Measurements from ENCODE around the gene SDCCAG8. TPM values are rescaled to one million over a fixed set of nuclear protein-coding genes. Genes with fewer than 3 reads are reported as not detected.

Gene SDCCAG8
- total RNA-seq, 4 donors from 2014 or later: 37.1 to 60.2 (median 48.6) TPM

- no peak for TF ChIP-seq CTCF (IDR thresholded peaks at IDR 0.05)
- DNase-seq (ENCODE audit: low spot score): peak; percentile 90
- ATAC-seq (ENCODE audit: low FRiP score): peak; percentile 86
Observed at GRCh38 chr1:243254927-243255790, 682 bp upstream of the SDCCAG8 start, which contains the start of gene CEP170. TSS of gene CEP170 (minus strand) at chr1:243255281. CDS start at chr1:243225280, 30,001 bp downstream.

GRCh38 chr1:243256590-243256989 lies 749 bp downstream of the SDCCAG8 start:
- no peak for TF ChIP-seq CTCF (IDR thresholded peaks at IDR 0.05)
- no peak for ATAC-seq (ENCODE audit: low FRiP score)

DNA sequence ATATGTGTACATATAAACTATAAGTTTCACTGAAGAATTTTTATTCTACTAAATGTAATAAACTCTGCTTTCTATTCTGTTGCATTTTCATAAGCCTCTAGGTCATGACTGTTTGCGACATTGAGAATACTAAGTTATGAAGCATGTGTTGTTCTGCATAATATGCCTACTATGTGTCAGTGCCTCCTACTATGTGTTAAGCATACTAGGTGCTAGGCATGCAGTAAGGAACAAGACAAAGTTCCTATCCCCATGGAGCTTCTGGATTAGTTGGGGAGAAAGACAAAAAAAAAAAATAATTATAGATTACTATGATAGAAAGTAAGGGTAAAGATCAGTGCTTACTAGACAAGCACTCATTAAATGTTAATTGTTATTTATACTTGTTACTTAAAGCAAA lies 1.3 kb downstream of the SDCCAG8 start:
- DNase-seq (ENCODE audit: low spot score) (no peak), ATAC-seq (ENCODE audit: low FRiP score) (no peak)
- no peak for TF ChIP-seq CTCF (IDR thresholded peaks at IDR 0.05)

More at GRCh38 chr1:243256590-243256989, 749 bp downstream of the SDCCAG8 start:
- no peak for DNase-seq (ENCODE audit: low spot score)

DNA sequence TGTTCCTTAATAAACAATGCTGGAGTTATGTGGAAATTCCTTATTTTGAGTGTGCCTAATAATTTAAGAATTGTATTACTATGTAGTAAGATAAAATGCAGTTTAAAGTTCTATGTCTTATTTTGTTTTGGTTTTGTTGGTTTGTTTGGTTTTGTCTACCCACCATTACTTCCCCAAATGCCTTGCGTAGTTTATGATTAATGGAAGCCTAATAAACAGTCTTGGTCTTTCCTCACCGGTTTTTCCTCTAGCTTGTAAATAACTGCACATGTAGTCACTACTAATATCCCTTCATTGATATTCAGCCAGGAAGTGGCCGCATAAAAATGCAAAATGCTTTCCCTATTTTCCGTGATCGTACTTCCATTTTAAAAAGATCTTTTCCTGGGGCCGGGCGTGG lies 2.9 kb downstream of the SDCCAG8 start:
- no peak for TF ChIP-seq CTCF (IDR thresholded peaks at IDR 0.05)
- DNase-seq (ENCODE audit: low spot score): no peak
- ATAC-seq (ENCODE audit: low FRiP score): no peak

GRCh38 chr1:243260221-243260880 lies 4.5 kb downstream of the SDCCAG8 start:
- TF ChIP-seq CTCF (IDR thresholded peaks at IDR 0.05): no peak
- no peak for DNase-seq (ENCODE audit: low spot score)
- ATAC-seq (ENCODE audit: low FRiP score): no peak

DNA sequence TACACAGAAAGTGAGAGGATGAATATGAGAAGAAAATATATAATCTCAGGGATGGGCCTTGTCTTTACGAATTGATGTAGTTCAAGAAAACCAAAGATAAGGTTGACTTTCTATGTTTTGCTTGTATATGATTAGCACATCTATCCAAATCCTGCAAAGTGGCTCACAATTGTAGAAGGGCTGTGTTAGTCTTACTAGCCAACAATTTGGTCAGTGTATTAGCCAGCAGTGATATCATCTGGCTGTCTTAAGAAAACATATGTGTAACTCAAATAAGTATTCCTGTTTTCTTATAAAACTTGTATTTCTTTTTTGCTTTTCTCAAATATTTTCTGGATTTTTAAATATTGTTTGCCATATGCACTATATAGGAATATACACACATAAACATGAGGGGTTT lies 5.5 kb downstream of the SDCCAG8 start:
- ATAC-seq (ENCODE audit: low FRiP score): no peak
- DNase-seq (ENCODE audit: low spot score): no peak
- no peak for TF ChIP-seq CTCF (IDR thresholded peaks at IDR 0.05)
